SIG-M5 treated with dmso at 0.1 percent for 504 hours (cell line): ENCODE results near the gene HNRNPUL2.

Experiments
- DNase-seq: peaks from one replicate; lab custom pipeline; 2025; ENCODE audit not compliant: unreplicated experiment; lab: John Stamatoyannopoulos, UW

Gene HNRNPUL2

DNA sequence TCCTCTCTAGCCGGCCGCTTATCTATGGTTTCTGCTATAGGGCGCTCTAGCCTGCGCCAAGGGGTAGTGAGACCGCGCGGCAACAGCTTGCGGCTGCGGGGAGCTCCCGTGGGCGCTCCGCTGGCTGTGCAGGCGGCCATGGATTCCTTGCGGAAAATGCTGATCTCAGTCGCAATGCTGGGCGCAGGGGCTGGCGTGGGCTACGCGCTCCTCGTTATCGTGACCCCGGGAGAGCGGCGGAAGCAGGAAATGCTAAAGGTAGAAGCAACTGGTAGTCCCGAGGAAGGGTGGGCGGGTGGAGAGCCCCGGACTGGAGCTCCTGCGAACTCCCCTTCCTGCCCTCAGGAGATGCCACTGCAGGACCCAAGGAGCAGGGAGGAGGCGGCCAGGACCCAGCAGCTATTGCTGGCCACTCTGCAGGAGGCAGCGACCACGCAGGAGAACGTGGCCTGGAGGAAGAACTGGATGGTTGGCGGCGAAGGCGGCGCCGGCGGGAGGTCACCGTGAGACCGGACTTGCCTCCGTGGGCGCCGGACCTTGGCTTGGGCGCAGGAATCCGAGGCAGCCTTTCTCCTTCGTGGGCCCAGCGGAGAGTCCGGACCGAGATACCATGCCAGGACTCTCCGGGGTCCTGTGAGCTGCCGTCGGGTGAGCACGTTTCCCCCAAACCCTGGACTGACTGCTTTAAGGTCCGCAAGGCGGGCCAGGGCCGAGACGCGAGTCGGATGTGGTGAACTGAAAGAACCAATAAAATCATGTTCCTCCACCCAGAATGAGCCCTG is 55.5 kb downstream of the HNRNPUL2 start, which contains the start of the genes LBHD1 and UQCC3:
Gene LBHD1 (minus strand): TSS at position 660 of the 782 bp plus-strand sequence. CDS start 2,236 bp downstream, outside the sequence.
Gene UQCC3 (plus strand): TSS at position 66 of the 782 bp plus-strand sequence. CDS start 73 bp downstream, at position 139.
- DNase-seq = peak; percentile 94

DNA sequence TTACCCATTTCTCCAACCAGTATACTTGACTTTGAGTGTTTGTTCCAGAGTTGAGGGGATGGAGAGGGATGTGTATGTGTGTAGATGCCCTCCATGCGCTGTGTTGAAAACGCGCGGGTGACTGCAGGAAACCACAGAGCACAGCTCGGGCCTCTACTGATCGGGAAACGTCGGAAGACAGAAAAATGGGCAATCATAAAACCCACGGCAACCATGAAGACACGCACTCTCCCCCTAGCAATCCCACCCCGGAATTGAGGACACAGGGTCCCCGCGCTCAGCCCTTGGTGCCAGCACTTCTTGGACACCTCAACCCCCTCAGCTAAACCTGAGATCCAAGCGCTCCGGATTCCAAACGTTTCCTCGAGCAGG is 56.0 kb downstream of the HNRNPUL2 start:
- peak; percentile 68 for DNase-seq

DNA sequence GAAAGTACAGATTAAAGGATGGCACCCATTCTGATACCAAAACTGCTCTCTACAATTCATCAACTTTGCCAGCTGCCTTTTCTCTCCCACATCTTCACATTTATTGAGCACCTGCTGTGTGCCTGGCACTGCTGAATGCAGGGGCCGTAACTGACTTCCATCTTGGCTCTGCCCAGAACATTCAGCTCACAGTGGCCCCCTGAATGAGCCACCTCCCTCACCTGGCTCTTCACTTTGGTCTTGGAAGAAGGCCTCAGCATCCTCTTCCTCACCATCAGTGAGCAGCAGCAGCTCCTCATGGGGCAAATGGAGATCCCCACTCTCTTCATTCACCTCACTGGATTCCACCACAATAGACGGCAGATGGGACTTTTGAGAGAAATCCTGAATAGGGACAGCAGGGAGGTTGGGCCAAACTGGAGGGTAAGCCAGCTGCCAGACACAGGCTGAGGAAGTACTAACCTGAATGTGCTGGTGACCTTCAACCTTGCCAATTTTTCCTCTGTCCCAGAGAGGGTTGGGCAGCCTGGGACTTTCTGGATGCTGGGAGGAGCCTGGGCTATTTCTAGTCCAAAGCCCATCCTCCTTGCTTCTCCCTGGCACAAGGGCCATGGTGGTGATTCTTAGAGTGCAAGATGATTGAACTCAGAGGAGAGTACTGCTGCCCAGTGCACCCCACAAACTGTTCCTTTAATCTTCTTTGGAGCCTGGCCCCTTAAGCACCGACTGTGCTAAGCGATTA is 57.7 kb downstream of the HNRNPUL2 start:
- DNase-seq = no peak

DNA sequence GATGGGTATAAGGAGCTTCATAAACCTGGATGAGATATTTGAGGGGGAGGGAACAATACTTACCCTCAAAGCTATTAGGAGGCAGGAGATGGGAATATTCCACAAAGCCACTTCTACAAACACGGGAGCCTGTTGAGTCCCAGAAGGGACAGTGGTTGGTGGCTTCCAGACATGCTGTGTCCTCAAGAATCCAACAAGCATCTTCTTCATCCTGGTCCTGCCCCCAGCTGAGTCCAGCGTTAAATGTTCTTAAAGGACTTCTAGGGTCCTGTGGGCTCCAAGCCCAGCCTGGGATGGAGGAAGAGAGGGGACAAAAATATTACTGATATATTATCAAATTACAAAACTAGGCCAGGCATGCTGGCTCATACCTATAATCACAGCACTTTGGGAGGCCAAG is 59.8 kb downstream of the HNRNPUL2 start:
- DNase-seq = no peak

DNA sequence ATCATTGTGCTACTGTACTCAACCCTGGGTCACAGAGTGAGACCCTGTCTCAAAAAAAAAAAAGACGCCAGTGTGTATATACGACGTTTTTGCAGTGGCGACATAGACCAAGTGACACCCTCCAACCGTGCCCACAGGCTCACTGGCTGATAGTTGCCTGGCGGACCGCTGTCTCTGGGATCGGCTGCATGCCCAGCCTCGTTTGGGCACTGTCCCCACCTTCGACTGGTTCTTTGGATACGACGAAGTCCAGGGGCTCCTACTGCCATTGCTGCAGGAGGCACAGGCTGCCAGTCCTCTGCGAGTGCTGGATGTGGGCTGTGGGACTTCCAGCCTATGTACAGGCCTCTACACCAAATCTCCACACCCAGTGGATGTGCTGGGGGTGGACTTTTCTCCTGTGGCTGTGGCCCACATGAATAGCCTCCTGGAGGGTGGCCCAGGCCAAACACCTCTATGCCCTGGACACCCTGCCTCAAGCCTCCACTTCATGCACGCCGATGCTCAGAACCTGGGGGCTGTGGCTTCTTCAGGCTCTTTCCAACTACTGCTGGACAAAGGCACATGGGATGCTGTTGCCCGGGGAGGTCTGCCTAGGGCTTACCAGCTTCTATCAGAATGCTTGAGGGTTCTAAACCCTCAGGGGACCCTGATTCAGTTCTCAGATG is 60.9 kb downstream of the HNRNPUL2 start:
- DNase-seq = no peak

DNA sequence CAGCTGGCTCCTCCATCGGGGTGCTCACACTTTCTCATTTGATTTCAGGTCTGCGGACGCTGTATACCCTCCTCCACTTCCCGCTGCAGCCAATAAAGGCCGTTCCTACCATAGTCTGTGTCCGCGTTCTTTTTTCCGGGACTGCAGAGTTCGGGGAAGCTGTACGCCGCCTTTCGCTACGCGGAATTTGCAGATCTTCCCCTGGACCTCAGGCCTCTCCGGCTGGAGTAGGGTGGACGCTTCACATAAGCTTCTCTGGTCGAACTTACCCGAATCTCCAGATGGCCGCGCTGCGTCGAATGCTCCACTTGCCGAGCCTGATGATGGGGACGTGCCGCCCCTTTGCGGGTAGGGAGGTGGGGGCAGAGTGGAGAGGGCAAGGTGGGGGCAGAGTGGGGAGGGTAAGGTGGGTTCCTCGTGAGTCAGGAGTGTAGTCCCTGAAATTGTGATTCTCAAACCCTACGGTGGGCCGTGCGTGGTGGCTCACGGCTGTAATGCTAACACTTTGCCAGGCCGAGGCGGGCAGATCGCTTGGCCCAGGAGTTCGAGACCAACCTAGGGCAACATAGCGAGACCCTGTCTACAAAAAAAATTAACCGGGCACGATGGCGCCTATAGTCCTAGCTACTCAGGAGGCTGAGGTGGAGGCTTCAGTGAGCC is 61.5 kb downstream of the HNRNPUL2 start:
- peak; percentile 67 for DNase-seq

DNA sequence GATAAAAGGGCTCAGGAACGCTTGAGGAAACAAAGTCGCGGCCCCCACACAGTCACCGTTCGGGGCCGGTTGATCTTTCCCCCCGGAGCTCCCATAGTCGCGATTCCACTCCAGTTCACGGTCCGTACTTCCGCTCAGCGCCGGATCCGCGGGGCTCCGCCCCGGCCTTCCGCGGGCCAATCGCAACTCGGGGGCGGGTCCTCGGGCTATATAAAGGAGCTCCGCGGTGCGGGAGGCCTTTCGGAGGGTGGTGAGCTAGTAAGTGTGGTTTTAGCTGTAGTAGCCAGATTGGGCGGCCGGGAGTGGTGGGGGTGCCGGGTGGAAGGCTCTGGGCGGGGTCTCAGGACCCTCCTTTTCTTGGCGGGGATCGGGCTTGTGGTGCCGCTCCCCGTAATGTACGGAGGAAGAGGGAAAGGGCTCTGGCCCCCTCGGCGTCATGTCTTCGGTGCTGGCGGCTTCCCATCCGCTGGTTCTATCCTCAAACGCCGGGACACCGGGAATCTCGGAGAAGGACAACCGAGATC is 62.1 kb downstream of the HNRNPUL2 start, which contains the start of the genes C11orf98 and CSKMT:
Gene C11orf98 (minus strand): TSS at position 136 of the 524 bp plus-strand sequence. CDS start 41 bp downstream, at position 95.
Gene CSKMT (plus strand): TSS at position 238 of the 524 bp plus-strand sequence. CDS start 568 bp downstream, outside the sequence.
- DNase-seq = peak; percentile 91

DNA sequence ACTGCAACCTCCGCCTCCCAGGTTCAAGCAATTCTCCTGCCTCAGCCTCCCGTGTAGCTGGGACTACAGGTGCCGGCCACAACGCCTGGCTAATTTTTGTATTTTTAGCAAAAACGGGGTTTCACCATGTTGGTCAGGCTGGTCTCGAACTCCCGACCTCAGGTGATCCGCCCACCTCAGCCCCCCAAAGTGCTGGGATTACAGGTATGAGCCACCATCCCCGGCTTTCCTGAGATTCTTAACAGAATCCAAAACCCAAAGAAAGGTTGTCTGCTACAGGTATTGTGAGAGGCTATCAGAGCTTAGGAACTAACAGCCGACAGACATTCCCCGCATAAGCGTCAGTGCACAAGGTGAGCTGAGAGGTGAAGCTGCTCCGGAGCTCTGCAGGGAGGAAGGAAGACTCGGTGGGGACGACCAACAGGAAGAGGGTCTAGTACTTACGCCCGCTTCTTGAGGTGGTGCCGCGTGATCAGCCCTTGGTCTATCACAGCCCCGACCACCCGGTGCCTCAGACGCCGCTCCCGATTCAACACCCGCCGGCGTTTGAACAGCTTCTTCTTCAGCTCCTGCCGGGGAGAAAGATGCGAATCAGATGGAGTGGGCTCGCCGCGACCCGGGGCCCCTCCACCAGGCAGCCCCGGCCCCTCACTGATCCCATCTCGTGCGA is 62.7 kb downstream of the HNRNPUL2 start:
- peak; percentile 70 for DNase-seq
